K562 (cell line): ENCODE results near the gene HIF1AN. TPM values are rescaled to one million over a fixed set of nuclear protein-coding genes. Genes with fewer than 3 reads are reported as not detected.

Source experiments
- ATAC-seq: fragments of 200-7000 bp; cut with Tn5 transposase; 3 replicates; pipeline ENCODE4 v1.9.1; 2020; ENCODE audit warnings: moderate library complexity
- BruUV-seq: library from RNA; stranded (reverse); fragments of 400-500 nt; replicated peaks from 2 replicates; lab custom pipeline; 2021; lab: Mats Ljungman, UMichigan
- CTCF ChIA-PET: fragments of 300-600 bp; formaldehyde crosslinking; extraction: SDS; loops from one replicate; lab custom pipeline; 2021; ENCODE audit warnings: low intra/inter-chr PET ratio; lab: Yijun Ruan, JAX
- POLR2A ChIA-PET: fragments of 300-600, 350-650 bp; sonication (Branson Sonifier 250); formaldehyde crosslinking; extraction: SDS; loops from one replicate; lab custom pipeline; 2021; ENCODE audit warnings: antibody characterized with exemption, inconsistent platforms; lab: Yijun Ruan, JAX
- DNase-seq, 4 experiments: peaks; one replicate each; pipeline versions ENCODE4 v3.0.0 to v3.0.0-alpha.2; 2011 to 2018; ENCODE audit warnings: low spot score in 3 of 4, mixed read lengths in 3 of 4; ENCODE audit errors: extremely low read depth in 1 of 4
- FAIRE-seq: peaks from 2 replicates; lab custom pipeline; 2011; peaks lifted over from hg19 to GRCh38; lab: Jason Lieb, UNC
- H2AFZ ChIP-seq: 2 replicates; pipeline ENCODE4 v1.6.0; 2011; ENCODE audit warnings: low read depth, low read length, control low read depth, inconsistent platforms
- H3K27ac ChIP-seq: fragments of 200-600 bp; 3 replicates; pipeline ENCODE4 v1.8.0; 2011; ENCODE audit warnings: low read depth, mild to moderate bottlenecking, control low read depth, inconsistent platforms, low read length, moderate library complexity, mixed read lengths; ENCODE audit errors: extremely low read depth
- H3K27me3 ChIP-seq, 2 experiments: fragments of 300-600 bp in 1 of 2; 2 replicates in 1 of 2; 3 replicates in 1 of 2; pipeline versions ENCODE4 v1.6.0 to v1.8.0; 2011; ENCODE audit warnings: inconsistent platforms in 2 of 2, low read length in 2 of 2, mild to moderate bottlenecking in 1 of 2, mixed read lengths in 1 of 2, moderate library complexity in 1 of 2; ENCODE audit not compliant: control insufficient read depth in 2 of 2, insufficient read depth in 2 of 2
- H3K36me3 ChIP-seq: fragments of 300-600 bp; 3 replicates; pipeline ENCODE4 v1.8.0; 2011; ENCODE audit warnings: mild to moderate bottlenecking, low read length, inconsistent platforms; ENCODE audit not compliant: control insufficient read depth, insufficient read depth
- H3K4me1 ChIP-seq, 2 experiments: fragments of 200-600 bp in 1 of 2; replicated peaks in 1 of 2; 2 replicates in 1 of 2; 3 replicates in 1 of 2; pipeline versions ENCODE4 v1.5.1 to v1.8.0; 2011; ENCODE audit warnings: inconsistent platforms in 2 of 2, low read length in 2 of 2, mild to moderate bottlenecking in 1 of 2, mixed read lengths in 1 of 2, moderate library complexity in 1 of 2; ENCODE audit not compliant: control insufficient read depth in 2 of 2, insufficient read depth in 2 of 2
- H3K4me2 ChIP-seq: 2 replicates; pipeline ENCODE4 v1.6.1; 2011; ENCODE audit warnings: low read length, control low read depth, inconsistent platforms, mixed read lengths; ENCODE audit not compliant: insufficient read depth
- H3K4me3 ChIP-seq: fragments of 200-600 bp; sonication (generic), shearing (Covaris generic); 2 replicates; pipeline ENCODE4 v1.5.1; 2016; ENCODE audit warnings: control low read depth, inconsistent platforms
- H3K79me2 ChIP-seq: fragments of 200-600 bp; 3 replicates; pipeline ENCODE4 v1.8.0; 2011; ENCODE audit warnings: low read length, inconsistent platforms; ENCODE audit not compliant: control insufficient read depth, insufficient read depth
- H3K9ac ChIP-seq, 2 experiments: 2 replicates each; pipeline versions ENCODE4 v1.6.0 to v1.6.1; 2011; ENCODE audit warnings: low read depth in 2 of 2, low read length in 2 of 2, control low read depth in 1 of 2, inconsistent platforms in 1 of 2, mild to moderate bottlenecking in 1 of 2, mixed read lengths in 1 of 2; ENCODE audit not compliant: insufficient read depth in 1 of 2
- H3K9me1 ChIP-seq: one replicate; pipeline ENCODE4 v1.6.0; 2011; ENCODE audit warnings: inconsistent platforms, mild to moderate bottlenecking, low read length, moderate library complexity; ENCODE audit not compliant: control insufficient read depth, insufficient read depth
- H3K9me3 ChIP-seq: replicated peaks from 2 replicates; pipeline ENCODE4 v1.5.1; 2011; ENCODE audit warnings: low read depth, low read length, inconsistent platforms; ENCODE audit not compliant: control insufficient read depth, insufficient read depth
- H4K20me1 ChIP-seq: replicated peaks from 2 replicates; pipeline ENCODE4 v1.6.1; 2011; ENCODE audit warnings: low read length, inconsistent platforms, mixed read lengths; ENCODE audit not compliant: control insufficient read depth, insufficient read depth
- CBFB ChIP-seq: sonication (generic); formaldehyde crosslinking; IDR thresholded peaks from 2 replicates; pipeline ENCODE4 v1.4.0; 2020; ENCODE audit warnings: mild to moderate bottlenecking, missing genetic modification reagents
- FOXM1 ChIP-seq, 2 experiments: fragments of 450-650 bp in 1 of 2; sonication (generic) in 1 of 2; formaldehyde crosslinking in 1 of 2; IDR thresholded peaks; 2 replicates each; pipeline versions ENCODE4 v1.6.1 to v1.9.0; 2017 to 2022; ENCODE audit warnings: low read depth in 2 of 2, mild to moderate bottlenecking in 2 of 2, missing genetic modification reagents in 1 of 2, moderate library complexity in 1 of 2
- JUNB ChIP-seq: fragments of 450-650 bp; formaldehyde crosslinking; conservative IDR thresholded peaks from 2 replicates; pipeline ENCODE4 v1.4.0; 2020; ENCODE audit warnings: mild to moderate bottlenecking
- NBN ChIP-seq: fragments of 450-650 bp; IDR thresholded peaks from 2 replicates; pipeline ENCODE4 v1.6.1; 2016; ENCODE audit warnings: low read depth, mild to moderate bottlenecking
- PTBP1 ChIP-seq: fragments of 200-400 bp; formaldehyde crosslinking; IDR thresholded peaks from 2 replicates; pipeline ENCODE4 v1.6.1; 2017; ENCODE audit warnings: low read depth, low read length
- RAD21 ChIP-seq, 2 experiments: fragments of 250-450 bp in 1 of 2; fragments of 450-650 bp in 1 of 2; sonication (Bioruptor Pico) in 1 of 2; formaldehyde crosslinking in 1 of 2; IDR thresholded peaks in 1 of 2; conservative IDR thresholded peaks in 1 of 2; 2 replicates each; pipeline versions ENCODE4 v1.4.0 to v1.8.0; 2020 to 2022; ENCODE audit warnings: mild to moderate bottlenecking in 2 of 2, moderate library complexity in 1 of 2
- RFX5 ChIP-seq: IDR thresholded peaks from 2 replicates; pipeline ENCODE4 v1.6.1; 2011; ENCODE audit warnings: low read depth, mild to moderate bottlenecking, improper control_type of control experiment, low read length
- SIN3B ChIP-seq: fragments of 450-650 bp; IDR thresholded peaks from 2 replicates; pipeline ENCODE4 v1.6.1; 2017; ENCODE audit warnings: low read depth, mild to moderate bottlenecking, moderate library complexity
- SMARCC2 ChIP-seq: fragments of 450-650 bp; IDR thresholded peaks from 2 replicates; pipeline ENCODE4 v1.6.1; 2017; ENCODE audit warnings: antibody characterized with exemption, moderate library complexity, mild to moderate bottlenecking, low read depth
- STAT5B ChIP-seq: fragments of 250-450 bp; sonication (Bioruptor Pico); IDR thresholded peaks from 2 replicates; pipeline ENCODE4 v1.8.0; 2021; ENCODE audit warnings: mild to moderate bottlenecking, inconsistent platforms
- ZBTB5 ChIP-seq: fragments of 450-650 bp; IDR thresholded peaks from 2 replicates; pipeline ENCODE4 v1.6.1; 2017; ENCODE audit warnings: antibody characterized with exemption
- ZFP1 ChIP-seq: fragments of 450-650 bp; formaldehyde crosslinking; IDR thresholded peaks from 2 replicates; pipeline ENCODE4 v1.4.0; 2020; ENCODE audit warnings: mild to moderate bottlenecking, mixed read lengths
- ZNF41 ChIP-seq: fragments of 250-450 bp; sonication (Bioruptor Pico); conservative IDR thresholded peaks from 2 replicates; pipeline ENCODE4 v1.4.0; 2020; ENCODE audit warnings: mild to moderate bottlenecking
- ZNF551 ChIP-seq: fragments of 250-450 bp; sonication (Bioruptor Pico); IDR thresholded peaks from 2 replicates; pipeline ENCODE4 v1.5.0; 2021; ENCODE audit warnings: mild to moderate bottlenecking, moderate library complexity
- ZNF764 ChIP-seq: fragments of 250-450 bp; sonication (Bioruptor Pico); IDR thresholded peaks from 2 replicates; pipeline ENCODE4 v1.4.0; 2020; ENCODE audit warnings: low read depth, mild to moderate bottlenecking, moderate library complexity
- WGBS: fragments of 100-300 bp; shearing (Covaris generic); methylation state at CpG from one replicate; pipeline ENCODE4 v1.1.6; 2016; ENCODE audit warnings: low coverage, mixed read lengths; ENCODE audit not compliant: insufficient coverage; ENCODE audit errors: missing lambda C conversion rate; 5-methylcytosine and 5-hydroxymethylcytosine counted together
- in situ Hi-C: fragments of 300-500 bp; cut with MboI; formaldehyde crosslinking; loops from 4 replicates; pipeline ENCODE4 v1.15.0; 2018; ENCODE audit warnings: inconsistent platforms, mixed read lengths
- intact Hi-C: fragments of 100-400 bp; cut with micrococcal nuclease; formaldehyde crosslinking; loops from 2 replicates; pipeline ENCODE4 v1.14.2; 2022
- polyA plus RNA-seq, 8 experiments: library from polyadenylated mRNA; depleted of rRNA in 4 of 8; stranded (reverse) in 5 of 8; unstranded in 3 of 8; fragments of >200 nt; fragmentation: Nextera tagmentation in 2 of 8; fragmentation: Illumina TruSeq in 1 of 8; extraction: Ambion mirVana in 2 of 8; extraction: Trizol in 1 of 8; gene quantifications; 2 replicates each; pipeline versions ENCODE4 v1.2.1 to v1.2.3, GENCODE V29; 2011 to 2014; ENCODE audit warnings: inconsistent platforms in 1 of 8, missing spikeins in 1 of 8
- total RNA-seq, 7 experiments: library from RNA; depleted of rRNA in 6 of 7; stranded (reverse); fragments of >200 nt in 6 of 7; fragmentation: Illumina TruSeq in 2 of 7; extraction: Trizol in 2 of 7; gene quantifications; 2 replicates each; pipeline versions ENCODE4 v1.2.1 to v1.2.3, GENCODE V29; 2011 to 2021; ENCODE audit warnings: low replicate concordance in 1 of 7
- TF ChIP-seq, protein P1 (sequence below), 2 experiments: IDR thresholded peaks; 2 replicates each; pipeline ENCODE4 v1.6.1; 2012; ENCODE audit warnings: improper control_type of control experiment in 2 of 2, low read depth in 2 of 2, low read length in 2 of 2, borderline replicate concordance in 1 of 2
- TF ChIP-seq, protein P2 (sequence below): fragments of 200-400 bp; formaldehyde crosslinking; IDR thresholded peaks from 2 replicates; pipeline ENCODE4 v1.6.1; 2017; ENCODE audit warnings: mild to moderate bottlenecking, low read depth, low read length, moderate library complexity

The HIF1AN gene
- total and polyA plus RNA-seq, 9 of the 15 experiments (the other 6 are each of a cell fraction or from before 2014, with no cell fraction given): 1.2 to 16.8 (median 6.9) TPM

GRCh38 chr10:100487529-100487928 is 48.2 kb upstream of the HIF1AN start:
- Histone ChIP-seq H3K4me1 (peaks cover 0 to 2% of the 10 kb centered on the region in 2 experiments; a peak in 2 of 5 replicates), H3K9ac (no peak overlapping the region), H3K79me2 (no peaks in the 10 kb centered on the region), H4K20me1 (0 out of 2 replicates have a peak, but pooled peaks cover 4% of the 10 kb centered on the region), H3K4me2 (no peak overlapping the region), H3K4me3 (no peak overlapping the region), H3K36me3 (no peaks in the 10 kb centered on the region; the same call in 2 of the 3 replicates), H3K9me1 (no peaks in the 10 kb centered on the region), H2AFZ (no peak overlapping the region), H3K27me3 (peaks cover 0 to 8% of the 10 kb centered on the region in 2 experiments; a peak in 2 of 5 replicates), H3K27ac (no peak overlapping the region), H3K9me3 (no peaks in the 10 kb centered on the region)
- ChIA-PET POLR2A (interaction anchor here (0.9 kb wide), 1 partner anchor 12 kb away, joined by 3 read pairs; no protein-coding TSS in a partner anchor), CTCF (no interaction called here)
- 33% methylated on average over 6 of the region's 6 CpGs for WGBS
- in situ Hi-C loops (no loop called here), intact Hi-C loops (no loop called here)
- DNase-seq: no peak
- ATAC-seq: no peak
- no peak for FAIRE-seq
- no TSS peak for BruUV-seq
- no peak for TF ChIP-seq NBN
- TF ChIP-seq, protein P1, sequence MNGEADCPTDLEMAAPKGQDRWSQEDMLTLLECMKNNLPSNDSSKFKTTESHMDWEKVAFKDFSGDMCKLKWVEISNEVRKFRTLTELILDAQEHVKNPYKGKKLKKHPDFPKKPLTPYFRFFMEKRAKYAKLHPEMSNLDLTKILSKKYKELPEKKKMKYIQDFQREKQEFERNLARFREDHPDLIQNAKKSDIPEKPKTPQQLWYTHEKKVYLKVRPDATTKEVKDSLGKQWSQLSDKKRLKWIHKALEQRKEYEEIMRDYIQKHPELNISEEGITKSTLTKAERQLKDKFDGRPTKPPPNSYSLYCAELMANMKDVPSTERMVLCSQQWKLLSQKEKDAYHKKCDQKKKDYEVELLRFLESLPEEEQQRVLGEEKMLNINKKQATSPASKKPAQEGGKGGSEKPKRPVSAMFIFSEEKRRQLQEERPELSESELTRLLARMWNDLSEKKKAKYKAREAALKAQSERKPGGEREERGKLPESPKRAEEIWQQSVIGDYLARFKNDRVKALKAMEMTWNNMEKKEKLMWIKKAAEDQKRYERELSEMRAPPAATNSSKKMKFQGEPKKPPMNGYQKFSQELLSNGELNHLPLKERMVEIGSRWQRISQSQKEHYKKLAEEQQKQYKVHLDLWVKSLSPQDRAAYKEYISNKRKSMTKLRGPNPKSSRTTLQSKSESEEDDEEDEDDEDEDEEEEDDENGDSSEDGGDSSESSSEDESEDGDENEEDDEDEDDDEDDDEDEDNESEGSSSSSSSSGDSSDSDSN (IDR thresholded peaks at IDR 0.05; ENCODE audit: borderline replicate concordance in 1 of 2, low read depth in 2 of 2, low read length in 2 of 2): no peak
- no peak for TF ChIP-seq STAT5B (CRISPR knock-in tag)
- no peak for TF ChIP-seq SMARCC2
- TF ChIP-seq JUNB: no peak
- TF ChIP-seq ZNF41: no peak
- TF ChIP-seq ZBTB5: no peak
- no peak for TF ChIP-seq RAD21 (CRISPR knock-in tag; conservative IDR thresholded peaks at IDR 0.05 in 1 of 2, IDR thresholded peaks at IDR 0.05 in 1 of 2)
- TF ChIP-seq CBFB (CRISPR knock-in tag): no peak
- TF ChIP-seq ZFP1 (CRISPR knock-in tag): no peak
- TF ChIP-seq ZNF764 (CRISPR knock-in tag): no peak
- no peak for TF ChIP-seq SIN3B
- no peak for TF ChIP-seq ZNF551 (CRISPR knock-in tag)
- TF ChIP-seq, protein P2, sequence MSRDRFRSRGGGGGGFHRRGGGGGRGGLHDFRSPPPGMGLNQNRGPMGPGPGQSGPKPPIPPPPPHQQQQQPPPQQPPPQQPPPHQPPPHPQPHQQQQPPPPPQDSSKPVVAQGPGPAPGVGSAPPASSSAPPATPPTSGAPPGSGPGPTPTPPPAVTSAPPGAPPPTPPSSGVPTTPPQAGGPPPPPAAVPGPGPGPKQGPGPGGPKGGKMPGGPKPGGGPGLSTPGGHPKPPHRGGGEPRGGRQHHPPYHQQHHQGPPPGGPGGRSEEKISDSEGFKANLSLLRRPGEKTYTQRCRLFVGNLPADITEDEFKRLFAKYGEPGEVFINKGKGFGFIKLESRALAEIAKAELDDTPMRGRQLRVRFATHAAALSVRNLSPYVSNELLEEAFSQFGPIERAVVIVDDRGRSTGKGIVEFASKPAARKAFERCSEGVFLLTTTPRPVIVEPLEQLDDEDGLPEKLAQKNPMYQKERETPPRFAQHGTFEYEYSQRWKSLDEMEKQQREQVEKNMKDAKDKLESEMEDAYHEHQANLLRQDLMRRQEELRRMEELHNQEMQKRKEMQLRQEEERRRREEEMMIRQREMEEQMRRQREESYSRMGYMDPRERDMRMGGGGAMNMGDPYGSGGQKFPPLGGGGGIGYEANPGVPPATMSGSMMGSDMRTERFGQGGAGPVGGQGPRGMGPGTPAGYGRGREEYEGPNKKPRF: no peak
- TF ChIP-seq FOXM1 (IDR thresholded peaks at IDR 0.05; ENCODE audit: low read depth): no peak
- TF ChIP-seq FOXM1 (CRISPR knock-in tag; IDR thresholded peaks at IDR 0.05; ENCODE audit: low read depth): no peak
- no peak for TF ChIP-seq RFX5
- TF ChIP-seq PTBP1: no peak
